ENCODE measurements around the gene SCN7A.

- TF ChIP-seq CTCF (IDR thresholded peaks at IDR 0.05) (no peak), EP300 (IDR thresholded peaks at IDR 0.05) (no peak), POLR2A (IDR thresholded peaks at IDR 0.05) (no peak), POLR2AphosphoS5 (IDR thresholded peaks at IDR 0.05) (no peak)
Observed at GRCh38 chr2:166518634-166519390, 24.8 kb upstream of the SCN7A start.
